Endothelial cell of umbilical vein (primary cell): Measurements from ENCODE around the gene CACNA1C. TPM values are rescaled to one million over a fixed set of nuclear protein-coding genes. Genes with fewer than 3 reads are reported as not detected.

Experiments used
- BruUV-seq: library from RNA; stranded (reverse); fragments of 400-500 nt; replicated peaks from 2 replicates; lab custom pipeline; 2021; lab: Mats Ljungman, UMichigan
- CTCF ChIA-PET: fragments of 300-600, 350-600 bp; sonication (Branson Sonifier 250); formaldehyde crosslinking; loops from one replicate; lab custom pipeline; 2021; ENCODE audit warnings: antibody characterized with exemption, inconsistent platforms; lab: Charles Lee
- POLR2A ChIA-PET: fragments of 300-600, 350-600 bp; sonication (Branson Sonifier 250); formaldehyde crosslinking; loops from one replicate; lab custom pipeline; 2021; ENCODE audit warnings: antibody characterized with exemption, inconsistent platforms; lab: Charles Lee
- DNase-seq: peaks from one replicate; pipeline ENCODE4 v3.0.0-alpha.2; 2011; ENCODE audit warnings: low read depth, low spot score
- FAIRE-seq: peaks from 2 replicates; lab custom pipeline; 2011; peaks lifted over from hg19 to GRCh38; lab: Jason Lieb, UNC
- H2AFZ ChIP-seq: 2 replicates; pipeline ENCODE4 v1.6.0; 2012; ENCODE audit warnings: low read depth, low read length, control low read depth, inconsistent platforms
- H3K27ac ChIP-seq: 2 replicates; pipeline ENCODE4 v1.5.1; 2011; ENCODE audit warnings: low read depth, mild to moderate bottlenecking, control low read depth, low read length, moderate library complexity; ENCODE audit not compliant: insufficient read depth
- H3K27me3 ChIP-seq, 2 experiments: 2 replicates each; pipeline versions ENCODE4 v1.6.0 to v1.6.1; 2011; ENCODE audit warnings: low read length in 2 of 2, mixed read lengths in 1 of 2; ENCODE audit not compliant: control insufficient read depth in 2 of 2, insufficient read depth in 2 of 2
- H3K36me3 ChIP-seq, 2 experiments: 2 replicates in 1 of 2; 3 replicates in 1 of 2; pipeline ENCODE4 v1.5.1; 2011; ENCODE audit warnings: low read length in 2 of 2, mild to moderate bottlenecking in 1 of 2, moderate library complexity in 1 of 2; ENCODE audit not compliant: control insufficient read depth in 2 of 2, insufficient read depth in 2 of 2; ENCODE audit errors: extremely low read depth in 1 of 2
- H3K4me1 ChIP-seq: 3 replicates; pipeline ENCODE4 v1.5.1; 2011; ENCODE audit warnings: mild to moderate bottlenecking, low read length; ENCODE audit not compliant: control insufficient read depth, insufficient read depth; ENCODE audit errors: extremely low read depth
- H3K4me2 ChIP-seq: 2 replicates; pipeline ENCODE4 v1.6.1; 2011; ENCODE audit warnings: low read length, control low read depth, mixed read lengths; ENCODE audit not compliant: insufficient read depth
- H3K4me3 ChIP-seq, 3 experiments: fragments of 200-600 bp in 1 of 3; sonication (generic), shearing (Covaris generic) in 1 of 3; replicated peaks in 1 of 3; 2 replicates each; pipeline ENCODE4 v1.5.1; 2011 to 2016; ENCODE audit warnings: control low read depth in 3 of 3, low read length in 3 of 3, mild to moderate bottlenecking in 2 of 3, inconsistent platforms in 1 of 3, low read depth in 1 of 3, moderate library complexity in 1 of 3; ENCODE audit not compliant: insufficient read depth in 1 of 3
- H3K79me2 ChIP-seq: 2 replicates; pipeline ENCODE4 v1.6.0; 2012; ENCODE audit warnings: low read length, inconsistent platforms; ENCODE audit not compliant: control insufficient read depth, insufficient read depth
- H3K9ac ChIP-seq: replicated peaks from 2 replicates; pipeline ENCODE3; 2011; ENCODE audit warnings: low read length, control low read depth; ENCODE audit not compliant: insufficient read depth; ENCODE audit errors: extremely low read depth
- H3K9me1 ChIP-seq: replicated peaks from 3 replicates; pipeline ENCODE4 v1.6.0; 2011; ENCODE audit warnings: mild to moderate bottlenecking, low read length; ENCODE audit not compliant: control insufficient read depth, insufficient read depth; ENCODE audit errors: extremely low read depth
- H3K9me3 ChIP-seq: replicated peaks from 2 replicates; pipeline ENCODE4 v1.5.1; 2012; ENCODE audit warnings: low read length, inconsistent platforms; ENCODE audit not compliant: control insufficient read depth, insufficient read depth
- H4K20me1 ChIP-seq: replicated peaks from 2 replicates; pipeline ENCODE3; 2011; ENCODE audit warnings: mild to moderate bottlenecking, low read length; ENCODE audit not compliant: control insufficient read depth, insufficient read depth; ENCODE audit errors: extremely low read depth
- EZH2 ChIP-seq: IDR thresholded peaks from 2 replicates; pipeline ENCODE4 v1.6.1; 2012; ENCODE audit warnings: borderline replicate concordance, low read depth, mild to moderate bottlenecking, moderate library complexity, low read length, inconsistent platforms; ENCODE audit not compliant: severe bottlenecking
- FOS ChIP-seq: IDR thresholded peaks from 2 replicates; pipeline ENCODE4 v1.6.1; 2011; ENCODE audit warnings: mild to moderate bottlenecking, low read length, moderate library complexity, borderline replicate concordance; ENCODE audit not compliant: insufficient read depth
- GATA2 ChIP-seq: IDR thresholded peaks from 2 replicates; pipeline ENCODE4 v1.7.0; 2011; ENCODE audit warnings: low read depth, mild to moderate bottlenecking, moderate library complexity, mixed read lengths, low read length; ENCODE audit not compliant: insufficient read length, insufficient read depth
- JUN ChIP-seq: IDR thresholded peaks from 2 replicates; pipeline ENCODE4 v1.6.1; 2011; ENCODE audit warnings: borderline replicate concordance, low read depth; ENCODE audit not compliant: insufficient read length, insufficient read depth
- MYC ChIP-seq: IDR thresholded peaks from one replicate; pipeline ENCODE4 v1.6.1; 2011; ENCODE audit warnings: mild to moderate bottlenecking, low read depth, low read length
- POLR2A ChIP-seq: IDR thresholded peaks from 2 replicates; pipeline ENCODE4 v1.6.1; 2012; ENCODE audit warnings: low read depth, mild to moderate bottlenecking, control low read depth, low read length
- POLR2AphosphoS5 ChIP-seq: IDR thresholded peaks from 2 replicates; pipeline ENCODE4 v1.6.1; 2012; ENCODE audit warnings: low read depth, mild to moderate bottlenecking, control low read depth, low read length, moderate library complexity; ENCODE audit not compliant: insufficient read depth
- dilution Hi-C: fragments of 300-500 bp; cut with MboI; formaldehyde crosslinking; loops from one replicate; pipeline ENCODE4 v1.15.0; 2019; ENCODE audit warnings: low sequenced_read_pairs; ENCODE audit not compliant: extremely low pct_ligation_motif_present
- intact Hi-C: fragments of 100-400 bp; cut with micrococcal nuclease; formaldehyde crosslinking; loops from one replicate; pipeline ENCODE4 v1.10.0; 2022
- polyA plus RNA-seq, 4 experiments: library from polyadenylated mRNA; depleted of rRNA in 3 of 4; stranded (reverse) in 3 of 4; unstranded in 1 of 4; fragments of >200 nt; gene quantifications; 2 replicates each; pipeline versions ENCODE4 v1.2.1 to v1.2.3, GENCODE V29; 2011 to 2012; ENCODE audit warnings: missing spikeins in 1 of 4
- total RNA-seq: library from RNA; stranded (reverse); gene quantifications from 2 replicates; pipeline ENCODE4 v1.2.3, GENCODE V29; 2021
- TF ChIP-seq, protein P1 (sequence below), 2 donors: IDR thresholded peaks; 1 replicate in 1 of 2; 2 replicates in 1 of 2; pipeline ENCODE4 v1.5.1; 2011; ENCODE audit warnings: low read length in 2 of 2, mild to moderate bottlenecking in 2 of 2, moderate library complexity in 2 of 2, control low read depth in 1 of 2, inconsistent platforms in 1 of 2, low read depth in 1 of 2; ENCODE audit not compliant: insufficient read depth in 1 of 2; ENCODE audit errors: extremely low read depth in 1 of 2
- TF ChIP-seq, protein P2 (sequence below): IDR thresholded peaks from 2 replicates; pipeline ENCODE4 v1.6.1; 2011; ENCODE audit not compliant: insufficient read depth, insufficient read length

CACNA1C gene
- total and polyA plus RNA-seq, 2 donors (not counting 3 experiments of a cell fraction or from before 2014, with no cell fraction given), result not detected

DNA sequence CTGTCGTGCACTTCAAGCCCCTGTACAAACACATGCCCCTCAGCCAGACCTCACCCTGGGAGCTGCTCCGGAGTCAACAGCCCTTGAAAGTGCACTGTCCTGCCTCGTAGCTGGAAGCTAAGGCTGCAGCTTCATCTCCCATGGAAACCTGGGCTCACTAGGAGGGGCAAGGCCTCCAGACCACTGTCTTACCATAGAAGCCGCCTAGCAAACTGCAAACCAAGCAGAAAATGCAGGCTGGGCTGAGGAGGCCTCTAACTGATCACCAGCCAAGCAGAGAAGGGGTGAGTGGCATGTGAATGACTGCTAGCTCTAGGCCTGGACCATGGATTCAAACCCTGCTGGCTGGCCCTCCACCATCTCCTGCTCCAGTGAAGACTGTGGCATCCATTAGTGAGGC lies 340.2 kb downstream of the CACNA1C start:
- H3K36me3 ChIP-seq, result no peaks in the 10 kb centered on the region
- H3K27me3 ChIP-seq, result no peaks in the 10 kb centered on the region
- no TSS peak for BruUV-seq
- no peak overlapping the region for H3K4me3 ChIP-seq
- CTCF ChIA-PET, result interaction anchor here (1.2 to 1.7 kb wide), 2 partner anchors 10 to 11 kb away, joined by 3 to 4 read pairs; no protein-coding TSS in a partner anchor
- H4K20me1 ChIP-seq, result no peaks in the 10 kb centered on the region
- H3K9me3 ChIP-seq, result no peaks in the 10 kb centered on the region
- dilution Hi-C loops (no loop called here), intact Hi-C loops (loop anchor here (10.0 kb wide), 1 partner anchor 338 kb away; the partner anchor contains the start of gene CACNA1C)
- no peak overlapping the region for H3K9ac ChIP-seq
- no peaks in the 10 kb centered on the region for H3K9me1 ChIP-seq
- no peaks in the 10 kb centered on the region for H3K4me1 ChIP-seq
- POLR2A ChIA-PET, result no interaction called here
- TF ChIP-seq JUN (no peak), EZH2 (no peak), MYC (no peak), POLR2A (no peak), GATA2 (no peak), FOS (no peak), POLR2AphosphoS5 (no peak)
- TF ChIP-seq, protein P1, sequence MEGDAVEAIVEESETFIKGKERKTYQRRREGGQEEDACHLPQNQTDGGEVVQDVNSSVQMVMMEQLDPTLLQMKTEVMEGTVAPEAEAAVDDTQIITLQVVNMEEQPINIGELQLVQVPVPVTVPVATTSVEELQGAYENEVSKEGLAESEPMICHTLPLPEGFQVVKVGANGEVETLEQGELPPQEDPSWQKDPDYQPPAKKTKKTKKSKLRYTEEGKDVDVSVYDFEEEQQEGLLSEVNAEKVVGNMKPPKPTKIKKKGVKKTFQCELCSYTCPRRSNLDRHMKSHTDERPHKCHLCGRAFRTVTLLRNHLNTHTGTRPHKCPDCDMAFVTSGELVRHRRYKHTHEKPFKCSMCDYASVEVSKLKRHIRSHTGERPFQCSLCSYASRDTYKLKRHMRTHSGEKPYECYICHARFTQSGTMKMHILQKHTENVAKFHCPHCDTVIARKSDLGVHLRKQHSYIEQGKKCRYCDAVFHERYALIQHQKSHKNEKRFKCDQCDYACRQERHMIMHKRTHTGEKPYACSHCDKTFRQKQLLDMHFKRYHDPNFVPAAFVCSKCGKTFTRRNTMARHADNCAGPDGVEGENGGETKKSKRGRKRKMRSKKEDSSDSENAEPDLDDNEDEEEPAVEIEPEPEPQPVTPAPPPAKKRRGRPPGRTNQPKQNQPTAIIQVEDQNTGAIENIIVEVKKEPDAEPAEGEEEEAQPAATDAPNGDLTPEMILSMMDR (IDR thresholded peaks at IDR 0.05; ENCODE audit: extremely low read depth in 1 of 2, insufficient read depth in 1 of 2, low read depth in 1 of 2, low read length in 2 of 2), result no peak
- TF ChIP-seq, protein P2, sequence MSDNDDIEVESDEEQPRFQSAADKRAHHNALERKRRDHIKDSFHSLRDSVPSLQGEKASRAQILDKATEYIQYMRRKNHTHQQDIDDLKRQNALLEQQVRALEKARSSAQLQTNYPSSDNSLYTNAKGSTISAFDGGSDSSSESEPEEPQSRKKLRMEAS, result no peak
- FAIRE-seq (no peak), DNase-seq (no peak)
- no peak overlapping the region for H2AFZ ChIP-seq
- H3K27ac ChIP-seq, result no peak overlapping the region
- no peaks in the 10 kb centered on the region for H3K79me2 ChIP-seq
- H3K4me2 ChIP-seq, result no peak overlapping the region
